IMR-90 (cell line): ENCODE results near the gene CCNK. TPM values are rescaled to one million over a fixed set of nuclear protein-coding genes. Genes with fewer than 3 reads are reported as not detected.

Experiments used
- ATAC-seq: fragments of 200-7000 bp; cut with Tn5 transposase; 2 replicates; pipeline ENCODE4 v1.9.1; 2020; ENCODE audit warnings: low read depth, mild to moderate bottlenecking, moderate library complexity
- BruUV-seq: library from RNA; stranded (reverse); fragments of 400-500 nt; replicated peaks from 2 replicates; lab custom pipeline; 2021; lab: Mats Ljungman, UMichigan
- CTCF ChIA-PET: fragments of 300-600 bp; formaldehyde crosslinking; extraction: SDS; loops from one replicate; lab custom pipeline; 2021; ENCODE audit warnings: antibody characterized with exemption; lab: Yijun Ruan, JAX
- POLR2A ChIA-PET: fragments of 300-600 bp; sonication (Branson Sonifier 250); formaldehyde crosslinking; loops from one replicate; lab custom pipeline; 2022; ENCODE audit warnings: antibody characterized with exemption; ENCODE audit not compliant: unreplicated experiment; lab: Charles Lee
- DNase-seq: peaks from one replicate; pipeline ENCODE4 v3.0.0; 2013
- H2AFZ ChIP-seq: replicated peaks from 2 replicates; pipeline ENCODE3; 2013; ENCODE audit warnings: low read length, mild to moderate bottlenecking; ENCODE audit not compliant: poor library complexity
- H2AK5ac ChIP-seq: 2 replicates; pipeline ENCODE4 v1.6.1; 2013; ENCODE audit warnings: low read depth, low read length, inconsistent platforms
- H2AK9ac ChIP-seq: replicated peaks from 2 replicates; pipeline ENCODE3; 2013; ENCODE audit warnings: mild to moderate bottlenecking, low read depth, low read length, moderate library complexity; ENCODE audit not compliant: poor library complexity
- H2BK120ac ChIP-seq: 2 replicates; pipeline ENCODE4 v1.6.1; 2013; ENCODE audit warnings: low read depth, low read length, inconsistent platforms
- H2BK15ac ChIP-seq: 3 replicates; pipeline ENCODE4 v1.6.1; 2013; ENCODE audit warnings: low read depth, low read length, inconsistent platforms
- H2BK20ac ChIP-seq: 2 replicates; pipeline ENCODE4 v1.6.1; 2013; ENCODE audit warnings: low read depth, mild to moderate bottlenecking, inconsistent platforms, low read length, moderate library complexity
- H2BK5ac ChIP-seq: 2 replicates; pipeline ENCODE4 v1.6.1; 2013; ENCODE audit warnings: mild to moderate bottlenecking, low read depth, low read length, inconsistent platforms; ENCODE audit not compliant: poor library complexity, severe bottlenecking
- H3K14ac ChIP-seq: replicated peaks from 2 replicates; pipeline ENCODE4 v1.6.1; 2013; ENCODE audit warnings: low read depth, low read length, inconsistent platforms
- H3K18ac ChIP-seq: 2 replicates; pipeline ENCODE4 v1.6.1; 2013; ENCODE audit warnings: low read depth, low read length, control low read depth
- H3K23ac ChIP-seq: 2 replicates; pipeline ENCODE4 v1.6.1; 2013; ENCODE audit warnings: low read depth, low read length, inconsistent platforms
- H3K27ac ChIP-seq: 2 replicates; pipeline ENCODE4 v1.5.1; 2013; ENCODE audit warnings: mild to moderate bottlenecking, control low read depth, low read length; ENCODE audit not compliant: insufficient read depth
- H3K27me3 ChIP-seq: 2 replicates; pipeline ENCODE4 v1.6.1; 2013; ENCODE audit warnings: low read length; ENCODE audit not compliant: control insufficient read depth, insufficient read depth
- H3K36me3 ChIP-seq: 2 replicates; pipeline ENCODE4 v1.6.1; 2013; ENCODE audit warnings: low read length, mixed read lengths; ENCODE audit not compliant: control insufficient read depth, insufficient read depth
- H3K4ac ChIP-seq: 2 replicates; pipeline ENCODE4 v1.6.1; 2013; ENCODE audit warnings: low read depth, low read length, inconsistent platforms
- H3K4me1 ChIP-seq: 2 replicates; pipeline ENCODE4 v1.6.1; 2013; ENCODE audit warnings: low read length, mixed read lengths; ENCODE audit not compliant: control insufficient read depth, insufficient read depth
- H3K4me2 ChIP-seq: 2 replicates; pipeline ENCODE4 v1.6.1; 2013; ENCODE audit warnings: low read depth, mild to moderate bottlenecking, control low read depth, low read length, moderate library complexity
- H3K4me3 ChIP-seq: 2 replicates; pipeline ENCODE4 v1.5.1; 2013; ENCODE audit warnings: low read depth, mild to moderate bottlenecking, control low read depth, low read length, moderate library complexity; ENCODE audit not compliant: insufficient read depth
- H3K56ac ChIP-seq: 2 replicates; pipeline ENCODE4 v1.6.1; 2013; ENCODE audit warnings: low read length, inconsistent platforms; ENCODE audit not compliant: insufficient read depth; ENCODE audit errors: extremely low read depth
- H3K79me1 ChIP-seq, 2 experiments: 2 replicates each; pipeline ENCODE4 v1.6.1; 2013; ENCODE audit warnings: low read length in 2 of 2, inconsistent platforms in 1 of 2, low read depth in 1 of 2
- H3K9ac ChIP-seq: 2 replicates; pipeline ENCODE4 v1.6.1; 2013; ENCODE audit warnings: low read depth, low read length, control low read depth
- H3K9me1 ChIP-seq: 2 replicates; pipeline ENCODE4 v1.6.1; 2013; ENCODE audit warnings: low read length, inconsistent platforms; ENCODE audit not compliant: insufficient read depth
- H3K9me3 ChIP-seq: 2 replicates; pipeline ENCODE4 v1.6.1; 2013; ENCODE audit warnings: low read length; ENCODE audit not compliant: control insufficient read depth, insufficient read depth
- H4K20me1 ChIP-seq: 2 replicates; pipeline ENCODE4 v1.6.1; 2013; ENCODE audit warnings: low read length, inconsistent platforms; ENCODE audit not compliant: insufficient read depth
- H4K5ac ChIP-seq: 2 replicates; pipeline ENCODE4 v1.6.1; 2013; ENCODE audit warnings: mild to moderate bottlenecking, low read depth, low read length, control low read depth
- H4K8ac ChIP-seq, 2 experiments: 2 replicates each; pipeline ENCODE4 v1.6.1; 2013; ENCODE audit warnings: low read depth in 2 of 2, low read length in 2 of 2, control low read depth in 1 of 2, inconsistent platforms in 1 of 2
- H4K91ac ChIP-seq: 2 replicates; pipeline ENCODE4 v1.6.1; 2013; ENCODE audit warnings: low read depth, low read length, inconsistent platforms; ENCODE audit not compliant: insufficient read depth
- BHLHE40 ChIP-seq: fragments of 150-350 bp; IDR thresholded peaks from 2 replicates; pipeline ENCODE4 v1.6.1; 2016; ENCODE audit warnings: mild to moderate bottlenecking, low read depth, low read length
- CHD1 ChIP-seq: IDR thresholded peaks from 2 replicates; pipeline ENCODE4 v1.6.1; 2012; ENCODE audit warnings: low read depth, low read length, improper control_type of control experiment
- FOS ChIP-seq: fragments of 150-350 bp; IDR thresholded peaks from 2 replicates; pipeline ENCODE4 v1.6.1; 2016; ENCODE audit warnings: low read depth, low read length
- MAFK ChIP-seq: IDR thresholded peaks from 2 replicates; pipeline ENCODE4 v1.6.1; 2012; ENCODE audit warnings: low read depth, low read length, improper control_type of control experiment
- MAZ ChIP-seq: IDR thresholded peaks from 2 replicates; pipeline ENCODE4 v1.6.1; 2012; ENCODE audit warnings: low read depth, mild to moderate bottlenecking, low read length, improper control_type of control experiment, moderate library complexity, borderline replicate concordance
- MXI1 ChIP-seq: IDR thresholded peaks from 2 replicates; pipeline ENCODE4 v1.6.1; 2012; ENCODE audit warnings: low read depth, mild to moderate bottlenecking, low read length, moderate library complexity, borderline replicate concordance
- NFE2L2 ChIP-seq: fragments of 150-350 bp; IDR thresholded peaks from 2 replicates; pipeline ENCODE4 v1.6.1; 2016; ENCODE audit warnings: low read depth, mild to moderate bottlenecking, low read length
- POLR2A ChIP-seq: IDR thresholded peaks from 2 replicates; pipeline ENCODE4 v1.6.1; 2012; ENCODE audit warnings: mild to moderate bottlenecking, low read depth, low read length
- RAD21 ChIP-seq: IDR thresholded peaks from 2 replicates; pipeline ENCODE4 v1.6.1; 2012; ENCODE audit warnings: low read length, improper control_type of control experiment
- RCOR1 ChIP-seq: IDR thresholded peaks from 2 replicates; pipeline ENCODE4 v1.6.1; 2012; ENCODE audit warnings: mild to moderate bottlenecking, low read length, improper control_type of control experiment; ENCODE audit not compliant: insufficient replicate concordance
- RFX5 ChIP-seq: IDR thresholded peaks from 2 replicates; pipeline ENCODE4 v1.8.0; 2012; ENCODE audit warnings: low read depth, mild to moderate bottlenecking, low read length, moderate library complexity
- USF2 ChIP-seq: fragments of 150-350 bp; IDR thresholded peaks from 2 replicates; pipeline ENCODE4 v1.6.1; 2017; ENCODE audit warnings: mild to moderate bottlenecking, antibody characterized with exemption, low read length, low read depth
- WGBS, 2 experiments: methylation state at CpG; one replicate each; pipeline versions ENCODE4 v1.1.5 to v1.1.7; 2013; ENCODE audit warnings: missing lambda C conversion rate in 2 of 2; ENCODE audit not compliant: insufficient read length in 1 of 2; ENCODE audit errors: extremely low coverage in 2 of 2; 5-methylcytosine and 5-hydroxymethylcytosine counted together
- dilution Hi-C: fragments of 300-500 bp; cut with HindIII; formaldehyde crosslinking; loops from one replicate; pipeline ENCODE4 v1.14.3; 2018; ENCODE audit warnings: low sequenced_read_pairs; ENCODE audit not compliant: unreplicated experiment
- in situ Hi-C: fragments of 300-500 bp; cut with MboI; formaldehyde crosslinking; loops from 3 replicates; pipeline ENCODE4 v1.14.3; 2019; ENCODE audit warnings: low sequenced_read_pairs, inconsistent platforms, mixed read lengths
- intact Hi-C: fragments of 100-400 bp; cut with micrococcal nuclease; formaldehyde crosslinking; loops from 2 replicates; pipeline ENCODE4 v1.10.0; 2022
- polyA plus RNA-seq, 3 experiments: library from polyadenylated mRNA; depleted of rRNA; stranded (reverse); fragments of >200 nt; gene quantifications; 2 replicates each; pipeline ENCODE4 v1.2.3, GENCODE V29; 2012; ENCODE audit warnings: low replicate concordance in 1 of 3
- total RNA-seq: library from RNA; depleted of rRNA; stranded (reverse); fragments of >200 nt; gene quantifications from 2 replicates; pipeline ENCODE4 v1.2.3, GENCODE V29; 2012
- TF ChIP-seq, protein P1 (sequence below): conservative IDR thresholded peaks from 2 replicates; pipeline ENCODE4 v1.5.1; 2012; ENCODE audit warnings: mild to moderate bottlenecking, low read depth, low read length, improper control_type of control experiment

CCNK gene
- total and polyA plus RNA-seq, 2 of the 4 experiments (the other 2 are of a cell fraction), result 18.8 to 38.3 TPM

GRCh38 chr14:99503848-99504453 is 22.7 kb downstream of the CCNK start:
- no peak overlapping the region for H3K23ac ChIP-seq
- H2BK15ac ChIP-seq, result no peak overlapping the region
- no peak overlapping the region for H2BK120ac ChIP-seq
- H3K4me3 ChIP-seq, result no peak overlapping the region
- POLR2A ChIA-PET, result no interaction called here
- no peaks in the 10 kb centered on the region for H3K4me1 ChIP-seq
- H4K20me1 ChIP-seq, result peaks cover 10% of the 10 kb centered on the region
- TF ChIP-seq RAD21, result no peak
- TF ChIP-seq MAZ, result no peak
- TF ChIP-seq FOS, result no peak
- TF ChIP-seq USF2, result no peak
- no peak for TF ChIP-seq MAFK
- TF ChIP-seq, protein P1, sequence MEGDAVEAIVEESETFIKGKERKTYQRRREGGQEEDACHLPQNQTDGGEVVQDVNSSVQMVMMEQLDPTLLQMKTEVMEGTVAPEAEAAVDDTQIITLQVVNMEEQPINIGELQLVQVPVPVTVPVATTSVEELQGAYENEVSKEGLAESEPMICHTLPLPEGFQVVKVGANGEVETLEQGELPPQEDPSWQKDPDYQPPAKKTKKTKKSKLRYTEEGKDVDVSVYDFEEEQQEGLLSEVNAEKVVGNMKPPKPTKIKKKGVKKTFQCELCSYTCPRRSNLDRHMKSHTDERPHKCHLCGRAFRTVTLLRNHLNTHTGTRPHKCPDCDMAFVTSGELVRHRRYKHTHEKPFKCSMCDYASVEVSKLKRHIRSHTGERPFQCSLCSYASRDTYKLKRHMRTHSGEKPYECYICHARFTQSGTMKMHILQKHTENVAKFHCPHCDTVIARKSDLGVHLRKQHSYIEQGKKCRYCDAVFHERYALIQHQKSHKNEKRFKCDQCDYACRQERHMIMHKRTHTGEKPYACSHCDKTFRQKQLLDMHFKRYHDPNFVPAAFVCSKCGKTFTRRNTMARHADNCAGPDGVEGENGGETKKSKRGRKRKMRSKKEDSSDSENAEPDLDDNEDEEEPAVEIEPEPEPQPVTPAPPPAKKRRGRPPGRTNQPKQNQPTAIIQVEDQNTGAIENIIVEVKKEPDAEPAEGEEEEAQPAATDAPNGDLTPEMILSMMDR, result no peak
- TF ChIP-seq CHD1, result no peak
- no peak for TF ChIP-seq MXI1
- TF ChIP-seq RCOR1, result no peak
- TF ChIP-seq POLR2A, result no peak
- no peak for TF ChIP-seq RFX5
- no peak for TF ChIP-seq NFE2L2
- TF ChIP-seq BHLHE40, result no peak
- H3K4ac ChIP-seq, result no peak overlapping the region
- H3K36me3 ChIP-seq, result peaks cover 69% of the 10 kb centered on the region
- H3K56ac ChIP-seq, result no peak overlapping the region
- H3K18ac ChIP-seq, result no peak overlapping the region
- H4K8ac ChIP-seq, result no peak overlapping the region
- H2BK5ac ChIP-seq, result no peak overlapping the region
- no peak overlapping the region for H3K27ac ChIP-seq
- peaks cover 3% of the 10 kb centered on the region; the same call in 1 of the 2 replicates for H3K9me1 ChIP-seq
- WGBS, 2 experiments, result no CpG with 5 or more reads among the region's 4 CpGs
- ATAC-seq, result no peak
- no peak overlapping the region for H3K14ac ChIP-seq
- H2AK9ac ChIP-seq, result no peak overlapping the region
- dilution Hi-C loops, result no loop called here
- no peaks in the 10 kb centered on the region for H3K27me3 ChIP-seq
- CTCF ChIA-PET, result no interaction called here
- no TSS peak for BruUV-seq
- no peak overlapping the region for H4K5ac ChIP-seq
- no peak overlapping the region for H3K9ac ChIP-seq
- H3K4me2 ChIP-seq, result no peak overlapping the region
- intact Hi-C loops, result no loop called here
- no peak overlapping the region for H2AK5ac ChIP-seq
- in situ Hi-C loops, result no loop called here
- H3K9me3 ChIP-seq, result no peaks in the 10 kb centered on the region
- no peak overlapping the region for H4K91ac ChIP-seq
- peaks cover 10 to 34% of the 10 kb centered on the region in 2 experiments; a peak in 2 of 4 replicates for H3K79me1 ChIP-seq
- H2AFZ ChIP-seq, result no peak overlapping the region
- DNase-seq, result no peak
- H2BK20ac ChIP-seq, result no peak overlapping the region
